GM18499 (cell line): ENCODE results near the gene AEBP1.

ENCODE experiments used
- ATAC-seq: cut with Tn5 transposase; IDR thresholded peaks from one replicate; pipeline ENCODE4 v1.9.1; 2021; ENCODE audit warnings: moderate number of reproducible peaks; ENCODE audit not compliant: insufficient read depth, unreplicated experiment

The AEBP1 gene

GRCh38 chr7:44134943-44135628, 30.9 kb downstream of the AEBP1 start:
- ATAC-seq = no peak

DNA sequence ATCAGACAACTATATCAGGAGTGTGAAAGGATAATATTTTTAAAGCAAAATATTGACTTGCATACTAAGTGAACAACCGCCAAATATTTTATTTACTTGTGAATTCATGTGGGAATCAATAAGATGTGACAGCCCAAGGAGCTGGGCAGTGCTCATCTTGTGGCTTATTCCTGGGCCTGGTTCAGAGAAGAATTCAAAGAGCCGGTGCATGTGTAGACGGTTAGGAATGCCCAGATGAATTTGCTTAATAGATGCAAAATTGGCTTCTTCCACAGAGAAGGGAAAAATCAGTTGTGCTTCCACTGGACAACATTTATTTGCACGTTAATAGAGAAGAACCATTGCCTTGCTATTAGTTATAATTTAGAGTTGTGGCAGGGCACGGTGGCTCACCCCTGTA, 32.6 kb downstream of the AEBP1 start:
- no peak for ATAC-seq

DNA sequence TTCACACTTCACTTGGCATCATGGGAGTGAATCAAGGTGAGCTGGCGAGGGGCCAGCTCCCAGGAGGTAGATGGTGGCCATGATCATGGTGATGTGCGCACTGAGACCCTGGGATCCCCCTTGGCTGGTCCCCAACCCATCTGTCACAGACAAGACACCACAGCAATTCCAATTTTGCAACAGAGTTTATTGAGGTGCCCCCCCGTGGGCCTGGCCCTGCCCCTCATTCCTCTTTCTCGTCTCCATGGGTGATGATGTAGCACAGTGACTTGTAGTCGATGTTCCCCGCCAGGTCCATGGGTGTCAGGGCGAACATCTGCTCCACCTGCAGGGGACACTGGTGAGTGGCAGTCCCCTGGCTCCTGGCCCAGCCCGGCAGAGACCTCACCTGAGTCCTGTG, 34.6 kb downstream of the AEBP1 start:
- no peak for ATAC-seq

DNA sequence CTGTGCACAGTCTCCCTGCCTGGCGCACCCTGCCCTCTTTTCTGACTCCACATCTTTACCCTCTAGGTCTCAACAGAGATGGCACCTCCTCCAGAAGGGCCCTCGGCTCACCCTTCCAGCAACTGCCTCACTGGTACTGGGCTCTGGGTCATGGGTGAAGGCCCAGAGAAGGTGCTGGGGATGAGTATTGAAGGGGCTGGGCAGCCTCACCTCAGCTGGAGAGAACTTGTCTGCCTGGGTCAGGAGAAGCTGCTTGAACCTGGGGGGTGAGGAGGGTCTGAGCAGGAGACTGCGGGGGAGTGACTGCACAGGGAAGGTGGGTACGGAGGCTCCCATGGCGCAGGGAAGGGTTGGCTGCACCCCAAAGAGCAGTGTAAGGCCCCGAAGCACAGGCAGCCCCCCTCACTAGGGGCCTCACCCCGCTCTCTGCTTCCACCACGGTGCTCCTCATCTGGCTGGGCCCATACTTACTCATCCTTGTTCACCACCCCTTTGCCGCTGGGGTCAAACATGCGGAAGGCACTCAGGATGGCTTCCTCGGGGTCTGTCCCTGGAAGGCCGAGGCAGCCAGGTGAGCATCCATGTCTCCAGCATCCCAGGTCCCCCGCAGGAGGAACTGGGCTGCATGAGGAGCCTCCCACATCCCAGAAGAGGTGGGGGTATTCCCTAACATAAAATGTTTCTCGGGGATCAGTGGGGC, 35.3 kb downstream of the AEBP1 start:
- ATAC-seq = no peak

DNA sequence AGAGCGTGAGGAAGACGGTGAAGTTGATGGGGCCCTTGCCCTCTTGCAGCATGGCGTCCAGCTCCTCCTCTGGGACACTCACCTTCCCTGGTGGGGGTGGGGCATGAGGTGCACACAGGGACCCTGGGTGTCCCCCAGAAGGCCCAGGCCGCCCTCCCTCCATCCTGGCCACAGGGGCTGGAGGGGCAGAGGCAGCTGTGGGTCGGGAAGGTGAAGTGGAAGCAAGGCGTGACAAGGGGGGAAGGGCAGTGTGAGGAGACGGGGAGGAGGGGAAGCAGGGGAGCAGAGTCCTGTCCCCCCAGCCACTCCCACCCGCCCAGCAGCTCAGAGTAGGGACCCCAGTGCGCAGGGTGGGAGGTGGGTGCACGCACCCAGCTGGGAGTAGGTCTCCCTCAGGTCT, 36.2 kb downstream of the AEBP1 start:
- ATAC-seq = no peak

DNA sequence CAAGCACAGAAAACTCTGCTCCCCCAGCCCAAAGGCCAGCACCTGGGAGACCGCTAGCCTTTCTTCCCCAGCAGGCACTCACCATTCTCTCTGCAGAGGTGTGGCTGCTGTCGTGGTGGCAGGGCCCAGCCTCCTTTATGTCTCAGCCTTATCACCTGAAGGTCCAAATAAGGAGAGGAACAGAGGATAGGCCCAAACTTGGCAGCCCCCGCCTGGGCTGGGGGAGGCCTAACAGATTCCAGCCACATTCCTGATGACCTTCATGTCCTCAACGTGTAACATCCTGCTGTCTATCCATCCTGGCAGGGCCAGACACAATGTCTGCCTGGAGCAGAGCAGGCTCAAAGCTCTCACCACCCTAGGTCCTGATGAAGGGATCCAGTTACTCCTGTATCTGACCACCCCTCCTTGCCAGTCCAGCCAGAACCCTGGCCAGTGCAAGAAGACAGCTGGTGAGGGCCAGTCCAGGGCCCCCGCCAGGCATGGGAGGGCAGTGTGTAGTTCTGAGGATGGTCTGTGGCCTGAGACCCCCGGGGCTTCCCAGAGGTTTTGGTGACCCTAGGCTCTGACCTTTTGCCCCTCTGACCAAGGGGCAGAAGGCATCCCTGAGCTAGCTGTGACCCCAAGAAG, 37.2 kb downstream of the AEBP1 start, which contains the start of gene MYL7:
Gene MYL7, minus strand, starts transcription at position 112 of the 630 bp plus-strand sequence. Its CDS starts 27 bp downstream, at position 85.
- no peak for ATAC-seq

- ATAC-seq = no peak
Measured at GRCh38 chr7:44142028-44142427, 37.9 kb downstream of the AEBP1 start.

DNA sequence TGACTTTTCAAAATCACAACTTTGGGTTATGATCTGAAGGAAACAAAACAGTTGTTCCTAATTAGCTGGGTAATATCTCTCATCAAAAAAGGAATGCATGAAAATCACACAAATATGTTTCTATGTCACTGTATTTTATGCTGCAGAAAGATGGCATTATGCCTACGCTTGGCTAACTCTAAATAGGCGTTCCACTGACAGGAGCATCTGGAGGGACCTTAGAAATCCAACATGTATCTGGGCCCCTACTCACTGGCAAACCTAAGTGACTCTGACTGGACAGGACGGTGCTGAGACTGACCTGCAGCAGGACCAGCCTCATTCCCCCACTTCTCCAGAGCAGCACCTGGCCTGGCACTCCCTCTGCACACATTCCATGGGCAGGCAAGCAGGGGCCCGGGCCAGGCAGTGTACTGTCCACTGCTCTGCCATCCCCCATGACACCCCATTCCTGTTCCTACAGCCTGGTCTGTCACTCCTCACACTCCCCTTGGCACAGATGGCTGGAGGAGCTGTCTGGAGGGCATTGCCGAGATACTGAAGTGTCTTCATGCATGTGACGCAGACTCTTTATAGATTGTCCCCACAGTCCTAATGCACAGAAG, 39.6 kb downstream of the AEBP1 start:
- no peak for ATAC-seq

GRCh38 chr7:44144426-44144967, 40.4 kb downstream of the AEBP1 start:
- ATAC-seq = no peak

- no peak for ATAC-seq
Measured at GRCh38 chr7:44144968-44145478, 40.9 kb downstream of the AEBP1 start.

GRCh38 chr7:44145479-44145968, 41.4 kb downstream of the AEBP1 start:
- ATAC-seq = no peak

DNA sequence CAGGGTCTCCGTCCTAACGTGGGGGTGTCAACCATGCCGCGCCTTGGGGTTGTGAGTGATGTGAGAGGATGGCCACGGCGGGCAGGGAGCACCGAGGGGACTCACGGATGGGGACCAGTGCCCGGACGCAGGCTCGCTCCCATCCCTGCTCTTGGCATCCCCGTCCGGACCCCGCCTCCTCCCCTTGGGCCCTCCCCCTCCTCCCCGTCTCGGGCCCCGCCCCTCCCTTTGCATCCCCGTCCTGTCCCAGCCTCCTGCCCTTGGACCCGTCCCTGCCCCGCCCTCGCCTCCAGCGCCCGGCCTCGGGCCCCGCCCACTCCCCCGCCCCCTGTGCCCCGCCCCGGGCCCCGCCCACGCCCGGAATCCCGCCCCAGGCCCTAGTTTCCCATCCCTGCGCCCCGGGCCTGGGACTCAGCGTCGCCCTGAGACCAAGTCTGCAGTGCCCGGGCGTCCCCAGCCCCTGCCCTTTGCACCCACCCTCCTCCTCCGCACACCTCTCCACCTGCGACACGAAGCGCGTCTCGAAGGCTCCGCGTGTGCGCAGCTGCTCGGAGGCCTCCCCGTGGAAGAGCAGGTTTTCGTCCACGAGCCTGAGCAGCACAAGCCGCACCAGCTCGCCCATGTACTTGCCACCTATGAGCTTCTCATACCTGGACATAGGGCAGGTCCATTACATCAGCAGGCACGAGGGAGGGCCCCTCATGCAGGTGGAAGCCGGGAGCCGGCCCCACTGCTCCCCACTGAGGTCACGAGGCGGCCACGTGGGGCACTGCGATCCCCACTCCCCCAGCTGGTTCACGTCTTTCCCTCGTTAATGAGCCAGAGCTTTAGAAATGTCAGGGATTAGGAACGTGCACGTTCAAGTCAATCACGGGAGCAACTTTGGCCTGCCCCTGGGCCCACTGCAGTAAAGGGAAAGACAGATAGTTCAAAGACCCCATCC, 42.1 kb downstream of the AEBP1 start:
- no peak for ATAC-seq

DNA sequence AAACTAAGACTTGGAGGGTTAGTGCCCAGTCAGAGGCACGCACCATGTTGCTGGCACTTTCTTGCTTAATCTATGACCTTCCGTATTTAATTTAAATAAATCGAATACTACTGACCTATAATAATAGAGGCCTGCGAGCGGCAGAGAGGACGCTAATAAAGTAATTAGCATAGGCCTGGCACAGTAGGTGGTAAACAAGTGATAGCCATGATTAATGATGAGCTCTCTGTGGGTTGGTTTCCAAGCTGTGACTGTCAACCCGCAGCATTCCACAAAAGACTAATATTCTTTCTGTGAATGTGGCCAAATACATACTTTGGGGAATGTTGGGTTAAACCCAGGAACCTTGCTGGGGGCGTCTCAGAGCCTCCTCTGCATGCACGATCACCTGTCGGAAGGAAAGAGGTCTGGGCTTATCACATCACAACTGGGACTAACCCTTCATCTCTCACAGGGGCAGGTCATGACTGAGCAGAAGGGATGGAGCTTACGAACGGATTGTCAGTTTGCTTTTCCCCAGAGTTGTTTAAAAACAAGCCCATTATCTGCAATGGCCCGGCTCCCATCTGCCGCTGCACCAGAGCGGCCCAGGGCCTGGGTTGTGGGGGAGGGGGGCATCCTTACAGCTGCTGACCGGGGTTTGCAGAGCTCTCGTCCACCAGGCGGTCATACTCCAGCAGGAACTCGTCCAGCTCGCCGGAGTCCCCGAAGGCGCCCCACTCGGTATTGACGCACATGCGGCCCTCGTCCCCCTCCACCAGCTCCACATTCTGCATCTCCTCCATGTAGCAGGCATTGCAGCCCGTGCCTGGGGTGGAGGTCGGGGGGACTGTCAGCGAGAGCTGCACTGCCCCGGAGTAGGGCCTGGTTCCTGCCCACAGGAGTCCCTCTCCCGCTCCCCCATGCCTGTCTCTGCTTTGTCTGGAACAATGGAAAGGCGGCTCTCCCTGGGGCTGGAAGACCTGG, 43.2 kb downstream of the AEBP1 start:
- ATAC-seq = no peak

DNA sequence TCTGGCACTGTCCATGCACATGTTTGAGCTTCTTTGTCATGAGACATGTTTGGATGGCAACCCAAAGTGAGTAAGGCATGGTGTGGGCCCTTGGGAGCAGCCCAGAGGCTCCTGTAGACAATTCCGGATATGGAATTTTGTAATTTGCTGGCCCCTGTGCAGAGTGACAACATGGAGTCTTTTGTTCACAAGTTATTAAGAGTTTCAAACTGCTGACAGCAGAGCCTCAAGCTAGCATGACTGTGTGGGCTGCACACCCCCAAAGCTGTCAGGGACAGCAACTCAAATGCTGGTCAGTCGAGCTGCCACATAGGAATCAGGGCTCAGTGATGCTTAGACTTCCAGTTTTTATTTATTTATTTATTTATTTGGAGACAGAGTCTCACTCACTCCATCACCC, 44.0 kb downstream of the AEBP1 start:
- ATAC-seq = no peak

DNA sequence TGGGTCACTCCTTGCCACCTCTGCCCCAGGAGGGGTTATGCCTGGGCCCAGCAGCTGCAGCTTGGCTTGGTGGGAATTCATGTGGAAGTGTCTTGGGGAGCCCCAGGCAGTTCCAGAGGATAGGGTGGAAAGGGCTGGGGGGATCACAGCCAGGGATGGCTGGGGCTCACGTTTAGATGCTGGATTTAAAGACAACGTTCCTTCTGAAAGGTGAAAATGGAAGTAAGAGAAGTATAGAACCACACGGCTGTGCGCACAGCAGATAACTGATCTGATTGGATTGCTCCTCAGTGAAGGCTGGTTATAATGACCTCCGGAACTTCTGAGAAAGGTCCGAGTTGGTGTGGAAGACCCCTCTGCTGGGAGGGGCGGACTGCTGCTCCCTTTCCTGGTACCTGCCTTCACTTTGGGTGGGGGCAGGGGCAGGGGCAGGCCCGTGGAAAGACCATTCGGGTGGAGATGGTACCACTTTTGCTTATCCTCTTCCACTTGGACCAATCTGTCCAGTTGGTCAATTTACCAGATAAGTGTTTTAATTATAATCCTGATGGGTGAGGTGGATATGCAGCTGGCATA, 44.9 kb downstream of the AEBP1 start:
- no peak for ATAC-seq

GRCh38 chr7:44149571-44150465, 45.7 kb downstream of the AEBP1 start:
- no peak for ATAC-seq

GRCh38 chr7:44150466-44150832, 46.3 kb downstream of the AEBP1 start:
- ATAC-seq = no peak
